Measurements from ENCODE around the gene SETD1B.

Gene SETD1B

DNA sequence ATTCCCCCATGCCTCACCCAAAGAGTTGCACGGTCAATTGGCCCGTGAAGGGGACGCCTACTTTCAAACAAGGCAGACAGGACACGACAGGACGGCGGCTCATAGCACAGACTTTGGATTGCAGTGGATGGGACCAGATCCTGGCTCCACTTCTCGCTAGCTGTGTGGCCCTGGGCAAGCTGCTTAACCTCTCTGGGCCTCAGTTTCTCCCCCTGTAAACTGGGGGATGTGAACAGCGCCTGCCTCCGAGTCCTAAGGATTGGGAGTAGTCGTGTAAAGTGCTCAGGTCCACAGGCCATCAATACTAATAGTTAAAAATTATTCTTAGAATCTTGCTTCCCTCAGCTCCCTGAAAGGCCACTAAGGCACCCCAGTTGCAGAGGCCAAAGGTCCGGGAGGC, 23.4 kb upstream of the SETD1B start:
- H4K20me1 ChIP-seq (ENCODE audit: insufficient read depth, low read length) = no peaks in the 10 kb centered on the region
- no peaks in the 10 kb centered on the region for H3K27me3 ChIP-seq (ENCODE audit: low read depth, low read length)
- peaks cover 60% of the 10 kb centered on the region for H3K79me2 ChIP-seq (ENCODE audit: low read length)
- peaks cover 78% of the 10 kb centered on the region for H3K4me1 ChIP-seq (ENCODE audit: low read length)
- TF ChIP-seq CTCF (IDR thresholded peaks at IDR 0.05; ENCODE audit: low read depth, low read length) = no peak
- H2AFZ ChIP-seq (ENCODE audit: low read depth, low read length) = no peak overlapping the region
- no peaks in the 10 kb centered on the region for H3K9me3 ChIP-seq (ENCODE audit: insufficient read depth, low read length)
- peaks cover 47% of the 10 kb centered on the region for H3K36me3 ChIP-seq (replicated peaks; ENCODE audit: low read depth, low read length)
- H3K4me3 ChIP-seq (ENCODE audit: low read length) = peak overlapping the region; percentile 73
- peak overlapping the region; percentile 100 for H3K27ac ChIP-seq (ENCODE audit: low read length)
- peak overlapping the region; percentile 92 for H3K9ac ChIP-seq (ENCODE audit: low read length)
- H3K4me2 ChIP-seq (ENCODE audit: low read length) = peak overlapping the region; percentile 89

- peak overlapping the region; percentile 89 for H3K4me2 ChIP-seq (ENCODE audit: low read length)
- H3K27me3 ChIP-seq (ENCODE audit: low read depth, low read length) = no peaks in the 10 kb centered on the region
- peaks cover 52% of the 10 kb centered on the region for H3K36me3 ChIP-seq (replicated peaks; ENCODE audit: low read depth, low read length)
- peak overlapping the region; percentile 92 for H3K9ac ChIP-seq (ENCODE audit: low read length)
- H3K9me3 ChIP-seq (ENCODE audit: insufficient read depth, low read length) = no peaks in the 10 kb centered on the region
- TF ChIP-seq EZH2phosphoT487 (IDR thresholded peaks at IDR 0.05; ENCODE audit: low read depth) = no peak
- TF ChIP-seq CTCF (IDR thresholded peaks at IDR 0.05; ENCODE audit: low read depth, low read length) = no peak
- H3K27ac ChIP-seq (ENCODE audit: low read length) = peak overlapping the region; percentile 100
- H3K4me3 ChIP-seq (ENCODE audit: low read length) = peak overlapping the region; percentile 73
- H3K4me1 ChIP-seq (ENCODE audit: low read length) = peaks cover 73% of the 10 kb centered on the region
- H3K79me2 ChIP-seq (ENCODE audit: low read length) = peaks cover 71% of the 10 kb centered on the region
- H2AFZ ChIP-seq (ENCODE audit: low read depth, low read length) = no peak overlapping the region
- no peaks in the 10 kb centered on the region for H4K20me1 ChIP-seq (ENCODE audit: insufficient read depth, low read length)
Observed at GRCh38 chr12:121781484-121781997, 22.3 kb upstream of the SETD1B start.

GRCh38 chr12:121781998-121782979, 21.5 kb upstream of the SETD1B start:
- peak overlapping the region; percentile 100 for H3K27ac ChIP-seq (ENCODE audit: low read length)
- peak overlapping the region; percentile 73 for H3K4me3 ChIP-seq (ENCODE audit: low read length)
- TF ChIP-seq EZH2phosphoT487 (IDR thresholded peaks at IDR 0.05; ENCODE audit: low read depth) (no peak), CTCF (IDR thresholded peaks at IDR 0.05; ENCODE audit: low read depth, low read length) (no peak)
- peak overlapping the region; percentile 89 for H3K4me2 ChIP-seq (ENCODE audit: low read length)
- H3K79me2 ChIP-seq (ENCODE audit: low read length) = peaks cover 78% of the 10 kb centered on the region
- H3K36me3 ChIP-seq (replicated peaks; ENCODE audit: low read depth, low read length) = peaks cover 57% of the 10 kb centered on the region
- H2AFZ ChIP-seq (ENCODE audit: low read depth, low read length) = no peak overlapping the region
- H3K27me3 ChIP-seq (ENCODE audit: low read depth, low read length) = no peaks in the 10 kb centered on the region
- H3K9me3 ChIP-seq (ENCODE audit: insufficient read depth, low read length) = no peaks in the 10 kb centered on the region
- no peaks in the 10 kb centered on the region for H4K20me1 ChIP-seq (ENCODE audit: insufficient read depth, low read length)
- peak overlapping the region; percentile 92 for H3K9ac ChIP-seq (ENCODE audit: low read length)
- H3K4me1 ChIP-seq (ENCODE audit: low read length) = peaks cover 77% of the 10 kb centered on the region

DNA sequence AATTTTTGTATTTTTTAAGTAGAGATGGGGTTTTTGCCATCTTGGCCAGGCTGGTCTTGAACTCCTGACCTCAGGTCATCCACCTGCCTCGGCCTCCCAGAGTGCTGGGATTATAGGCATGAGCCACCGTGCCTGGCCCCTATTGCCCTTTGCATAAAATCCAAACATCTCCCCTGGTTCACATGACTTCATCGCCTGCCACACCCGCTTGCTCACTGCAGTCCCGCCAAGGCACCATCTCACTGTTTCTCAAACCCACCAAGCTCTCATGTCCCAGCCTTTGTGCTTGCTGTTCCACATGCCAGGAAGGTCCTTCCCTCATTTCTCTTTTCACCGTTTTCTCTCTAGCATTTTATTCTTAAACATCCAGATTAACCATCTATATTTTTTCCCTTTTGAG, 20.0 kb upstream of the SETD1B start:
- H3K27ac ChIP-seq (ENCODE audit: low read length) = peak overlapping the region; percentile 100
- H3K36me3 ChIP-seq (replicated peaks; ENCODE audit: low read depth, low read length) = peaks cover 60% of the 10 kb centered on the region
- H4K20me1 ChIP-seq (ENCODE audit: insufficient read depth, low read length) = no peaks in the 10 kb centered on the region
- no peaks in the 10 kb centered on the region for H3K9me3 ChIP-seq (ENCODE audit: insufficient read depth, low read length)
- no peaks in the 10 kb centered on the region for H3K27me3 ChIP-seq (ENCODE audit: low read depth, low read length)
- peaks cover 85% of the 10 kb centered on the region for H3K79me2 ChIP-seq (ENCODE audit: low read length)
- H3K4me1 ChIP-seq (ENCODE audit: low read length) = peaks cover 87% of the 10 kb centered on the region
- TF ChIP-seq CTCF (IDR thresholded peaks at IDR 0.05; ENCODE audit: low read depth, low read length) (no peak), EZH2phosphoT487 (IDR thresholded peaks at IDR 0.05; ENCODE audit: low read depth) (no peak)
- H3K9ac ChIP-seq (ENCODE audit: low read length) = peak overlapping the region; percentile 61
- peak overlapping the region; percentile 58 for H3K4me2 ChIP-seq (ENCODE audit: low read length)
- no peak overlapping the region for H2AFZ ChIP-seq (ENCODE audit: low read depth, low read length)
- H3K4me3 ChIP-seq (ENCODE audit: low read length) = peak overlapping the region; percentile 25; the same call in 1 of the 2 replicates

Data from OCI-LY3 (cell line).